GM18870 (cell line): ENCODE results near the gene ZBTB7C.

ENCODE experiments used
- ATAC-seq: cut with Tn5 transposase; IDR thresholded peaks from one replicate; pipeline ENCODE4 v1.9.1; 2021; ENCODE audit warnings: moderate library complexity; ENCODE audit not compliant: unreplicated experiment

Gene ZBTB7C

DNA sequence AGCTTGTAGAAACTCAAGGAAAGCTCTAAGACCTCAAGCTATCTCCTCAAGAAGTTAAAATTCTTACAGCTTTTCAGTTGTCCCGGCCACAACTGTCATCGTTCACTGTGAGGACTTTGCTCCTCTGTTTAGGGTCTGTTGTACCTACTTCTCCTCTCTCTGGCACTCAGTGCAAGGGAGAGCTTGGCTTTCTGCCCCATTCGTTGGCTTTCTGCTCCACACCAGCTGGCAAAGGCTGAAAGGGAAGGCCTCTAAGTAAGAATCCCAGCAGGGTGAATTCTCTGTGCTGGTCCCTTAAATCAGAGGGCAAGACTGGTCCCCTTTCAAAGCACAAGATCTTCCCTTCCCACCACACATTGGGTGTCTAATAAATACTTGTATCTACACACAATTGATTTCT, 17.3 kb downstream of the ZBTB7C start:
- no peak for ATAC-seq

GRCh38 chr18:48390641-48391040, 18.5 kb downstream of the ZBTB7C start:
- no peak for ATAC-seq

GRCh38 chr18:48388478-48388877, 20.7 kb downstream of the ZBTB7C start:
- ATAC-seq: no peak

DNA sequence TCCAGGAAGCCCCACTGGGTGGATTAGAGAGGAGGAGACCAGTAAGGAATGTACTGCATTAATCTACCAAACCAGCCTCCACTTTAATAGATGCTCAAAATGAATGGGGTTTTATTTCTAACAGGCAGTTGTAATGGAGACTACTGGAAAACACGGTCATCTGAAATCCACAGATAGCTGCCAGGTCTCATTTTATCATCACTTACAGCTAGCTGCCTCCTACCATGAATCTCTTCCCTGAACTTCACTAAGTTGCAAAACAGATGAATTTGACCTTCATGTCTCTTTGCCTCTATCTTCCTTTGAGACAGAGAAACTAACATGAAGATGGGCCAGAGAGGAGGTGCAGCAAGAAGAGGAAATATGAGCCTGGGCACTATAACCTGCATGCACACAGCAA, 21.9 kb downstream of the ZBTB7C start:
- no peak for ATAC-seq

DNA sequence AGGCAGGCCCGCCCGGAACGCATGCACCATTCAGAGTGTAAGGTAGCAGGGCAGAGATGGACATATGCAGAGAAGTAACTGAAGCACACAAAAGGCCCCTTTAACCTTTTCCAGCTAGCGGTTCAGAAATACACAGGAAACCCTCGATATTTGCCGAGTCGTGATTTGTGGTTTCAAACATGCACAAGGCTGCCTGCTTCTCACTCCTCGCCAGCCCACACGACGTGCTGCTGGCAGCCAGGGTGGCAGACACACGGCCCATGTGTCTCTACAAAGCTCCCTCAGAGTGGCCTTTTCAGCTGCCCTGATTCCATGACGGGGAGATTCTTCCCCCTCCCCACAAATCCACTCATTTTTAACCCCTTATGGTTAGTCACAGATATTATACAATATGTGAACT, 23.6 kb downstream of the ZBTB7C start:
- no peak for ATAC-seq

- no peak for ATAC-seq
Measured at GRCh38 chr18:48376934-48377333, 32.2 kb downstream of the ZBTB7C start.

DNA sequence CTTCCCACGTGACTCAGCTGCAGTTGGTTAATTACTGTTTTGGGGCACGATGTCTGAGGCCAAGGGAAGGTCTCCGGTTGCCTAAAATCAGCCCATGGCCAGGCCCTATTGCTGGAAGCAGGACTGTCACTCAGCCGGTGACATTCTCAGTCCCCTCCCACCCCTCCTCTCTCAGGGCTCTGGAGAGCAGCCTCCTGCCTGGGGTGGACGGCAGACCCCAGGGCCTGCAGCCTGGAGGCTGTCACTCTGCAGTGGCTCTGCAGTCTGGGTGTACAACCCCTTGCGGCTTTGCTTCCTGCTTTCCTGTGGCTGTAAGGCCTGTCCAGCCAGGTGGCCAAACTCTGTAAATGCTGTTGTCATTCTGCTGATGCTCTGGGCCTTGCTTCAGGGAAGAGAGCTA, 32.8 kb downstream of the ZBTB7C start:
- no peak for ATAC-seq

GRCh38 chr18:48375150-48375800, 33.9 kb downstream of the ZBTB7C start:
- no peak for ATAC-seq

DNA sequence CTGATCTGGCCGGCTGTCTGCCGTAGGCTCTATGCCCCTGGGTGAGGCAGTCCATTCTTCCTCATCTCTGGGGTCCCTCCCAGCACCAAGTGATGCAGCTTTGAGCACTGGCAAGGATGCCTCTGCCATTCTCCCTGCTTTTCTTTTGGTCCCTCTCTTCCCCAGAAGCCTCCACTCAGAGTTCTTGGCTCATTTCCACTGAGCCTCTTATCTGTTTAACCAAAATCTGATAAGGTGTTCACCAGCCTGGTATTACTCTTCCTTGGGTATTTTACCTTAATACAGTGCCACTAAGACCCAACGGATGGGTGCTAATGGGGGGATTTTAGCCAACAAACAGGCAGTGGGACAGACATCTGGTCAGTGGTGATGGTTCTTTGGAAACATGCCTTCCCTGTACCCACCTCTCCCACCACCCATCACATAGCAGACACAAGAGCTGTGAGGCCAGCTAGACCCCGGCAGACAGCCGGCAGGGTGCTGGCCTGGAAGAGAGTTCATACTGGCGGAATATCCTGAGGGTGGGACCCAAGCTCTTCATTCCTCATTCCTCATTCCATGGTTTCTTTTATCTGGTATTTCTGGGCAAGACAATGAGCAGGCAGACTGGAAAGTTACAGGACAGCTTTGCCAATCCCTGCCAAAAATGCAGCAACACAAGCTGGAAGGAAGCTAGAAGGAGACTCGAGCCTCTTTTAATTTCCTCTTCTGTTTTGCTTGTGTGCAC, 34.6 kb downstream of the ZBTB7C start:
- no peak for ATAC-seq

DNA sequence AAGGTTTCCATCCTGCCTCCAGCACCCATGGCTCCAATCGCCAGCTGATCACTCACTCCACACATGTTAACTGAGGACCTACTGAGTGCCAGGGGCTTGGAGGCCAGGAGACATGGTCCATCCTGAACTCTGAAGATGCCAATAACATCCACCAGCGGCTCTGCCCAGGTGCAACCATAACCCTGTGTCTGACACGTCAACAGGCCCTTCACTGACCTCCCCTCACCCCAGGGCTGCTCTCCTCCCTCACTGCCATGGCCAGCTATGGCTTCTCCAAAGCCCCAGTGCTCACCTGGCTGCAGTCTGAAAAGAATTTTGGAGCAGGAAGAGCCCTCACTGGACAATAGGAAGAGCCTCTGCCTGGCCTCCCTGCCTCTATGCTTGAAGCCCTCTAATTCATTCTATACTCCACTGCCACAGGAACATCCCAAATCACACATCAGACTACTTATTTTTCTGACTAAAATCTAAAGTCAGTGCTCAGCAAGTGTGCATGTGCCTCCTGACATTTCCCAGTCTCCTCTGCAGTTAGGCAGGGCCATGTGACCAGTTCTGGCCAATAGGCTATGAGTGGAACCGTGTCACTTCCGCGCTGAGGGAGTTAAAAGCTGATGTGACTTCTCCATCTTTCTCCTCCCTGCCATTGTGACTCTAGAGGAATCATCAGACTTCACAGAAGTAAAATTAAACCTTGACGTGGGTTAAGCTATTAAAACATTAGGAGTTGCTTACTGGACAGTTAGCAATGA, 37.2 kb downstream of the ZBTB7C start:
- ATAC-seq: no peak

GRCh38 chr18:48367557-48367956, 41.6 kb downstream of the ZBTB7C start:
- no peak for ATAC-seq

GRCh38 chr18:48365965-48366364, 43.2 kb downstream of the ZBTB7C start:
- ATAC-seq: no peak

DNA sequence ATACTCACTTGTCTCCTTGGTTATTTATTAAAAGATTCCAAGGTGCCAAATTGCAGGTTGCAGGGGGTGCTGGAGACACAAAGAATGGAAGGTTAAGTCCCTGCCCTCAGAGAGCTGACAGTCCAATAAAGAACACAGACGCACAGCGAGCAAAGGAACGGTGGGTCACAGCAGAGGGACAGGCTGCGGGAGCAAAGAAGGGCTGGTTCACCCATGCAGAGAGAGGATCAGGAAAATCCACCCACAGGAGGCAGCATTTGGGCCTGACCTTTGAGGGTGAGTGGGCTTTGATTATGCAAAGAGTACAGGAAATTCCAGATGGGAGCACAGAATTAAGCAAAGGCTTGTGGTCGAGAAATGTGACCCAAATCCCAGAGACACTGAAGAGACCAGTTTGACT, 45.0 kb downstream of the ZBTB7C start:
- ATAC-seq: no peak

GRCh38 chr18:48363175-48363574, 46.0 kb downstream of the ZBTB7C start:
- no peak for ATAC-seq

GRCh38 chr18:48361801-48362200, 47.4 kb downstream of the ZBTB7C start:
- no peak for ATAC-seq

- no peak for ATAC-seq
Measured at GRCh38 chr18:48360376-48361021, 48.7 kb downstream of the ZBTB7C start.

DNA sequence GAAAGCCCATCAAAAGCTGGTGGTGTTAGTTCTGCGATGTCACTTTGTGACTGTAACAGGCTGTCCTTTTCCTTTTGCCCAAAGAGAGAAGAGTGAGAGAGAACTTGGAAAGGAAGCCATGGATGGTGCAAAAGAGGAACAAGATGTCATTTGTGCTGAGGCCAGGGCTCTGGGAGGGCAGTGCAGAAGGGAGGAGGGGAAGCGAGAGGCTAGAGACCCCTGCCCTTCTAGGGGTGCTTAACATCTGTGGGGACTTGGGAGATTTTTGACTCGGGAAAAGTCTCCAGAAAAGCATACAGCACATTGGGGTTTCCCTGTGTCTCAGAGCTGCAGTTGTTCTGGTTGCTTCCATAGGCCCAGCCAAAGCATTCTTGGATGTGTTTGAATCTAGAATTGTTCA, 49.6 kb downstream of the ZBTB7C start:
- ATAC-seq: no peak

DNA sequence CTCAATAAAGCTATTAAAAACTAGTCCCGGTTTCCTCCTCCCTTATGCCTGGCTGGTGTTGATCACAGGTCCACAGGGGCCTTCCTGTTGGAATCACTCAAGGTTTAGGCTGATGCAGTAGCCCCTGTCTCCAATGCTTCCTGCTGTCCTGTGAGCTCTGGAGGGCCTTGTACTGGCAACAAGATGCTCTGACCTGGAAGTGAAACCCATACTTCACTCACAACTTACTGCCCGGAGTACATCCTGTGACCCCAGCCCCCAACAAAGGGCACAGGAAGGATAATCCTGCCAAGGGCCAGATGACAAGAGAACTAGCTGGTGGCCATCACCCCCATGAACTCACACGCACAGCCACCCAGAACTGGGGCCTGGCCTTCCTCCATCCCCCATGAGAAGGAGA, 50.3 kb downstream of the ZBTB7C start:
- ATAC-seq: no peak

DNA sequence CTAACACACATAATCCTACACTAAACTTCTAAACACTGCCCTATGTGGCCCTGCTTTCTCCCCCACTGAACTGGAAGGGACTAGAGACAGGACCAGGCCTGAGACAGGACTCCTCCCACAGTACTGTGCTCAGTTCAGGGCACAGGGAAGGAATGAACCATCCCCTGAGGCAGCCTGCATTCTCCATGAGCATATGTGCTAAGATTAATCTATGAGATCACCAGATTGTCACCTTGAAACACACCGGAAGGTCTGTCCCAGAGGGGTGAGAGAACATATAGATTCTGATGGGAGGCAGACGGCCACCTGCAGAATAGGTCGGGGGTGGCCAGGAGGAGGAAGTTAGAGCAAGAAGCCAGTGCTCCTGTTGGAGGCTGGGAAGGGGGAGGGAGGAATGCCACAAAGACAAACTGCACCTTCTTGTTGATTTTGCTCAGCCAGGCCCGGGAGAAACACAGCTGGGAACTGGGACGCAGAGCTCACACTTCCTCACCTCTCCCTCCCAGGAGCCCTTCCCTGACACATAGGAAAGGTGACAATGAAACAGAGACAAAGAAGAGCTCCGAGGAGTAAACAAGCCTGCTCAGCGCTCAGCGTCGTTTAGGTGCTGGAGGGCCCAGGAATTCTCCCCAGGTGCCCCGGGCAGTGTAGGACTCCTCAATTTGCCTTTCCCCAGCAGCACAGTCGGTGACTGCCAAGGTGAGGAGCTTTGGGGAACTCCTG, 52.1 kb downstream of the ZBTB7C start:
- ATAC-seq: no peak

DNA sequence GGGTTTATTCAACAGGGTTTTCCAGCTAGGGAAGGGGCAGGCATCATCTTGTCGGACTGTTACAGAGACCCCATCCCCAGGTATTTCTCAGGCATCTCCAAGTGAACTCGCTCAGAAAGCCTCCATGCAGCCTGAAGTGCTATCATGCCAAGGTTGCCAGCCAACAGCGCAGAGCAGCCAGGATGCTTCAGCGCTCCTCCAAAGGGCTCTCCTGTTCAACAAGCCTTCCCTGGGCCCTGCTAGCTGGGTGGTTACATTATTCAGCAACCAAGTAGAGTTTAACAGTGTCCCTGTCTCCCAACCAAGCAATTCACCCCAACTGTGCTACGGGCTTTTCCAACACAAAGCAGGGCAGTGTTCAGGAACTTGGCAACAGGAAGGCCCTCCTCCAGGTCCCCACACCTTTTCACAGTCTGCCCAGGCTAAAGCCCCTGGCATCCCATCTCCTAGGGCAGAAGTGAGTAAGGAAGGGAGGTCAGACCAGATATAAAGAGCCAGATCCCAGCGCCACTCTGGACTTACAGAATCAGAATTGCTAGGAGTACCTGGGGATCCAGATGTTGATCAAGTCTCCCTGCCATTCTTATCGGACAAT, 52.9 kb downstream of the ZBTB7C start:
- ATAC-seq: no peak
